Neural cell (in vitro differentiated cells): ENCODE measurements around the gene AHRR. TPM values are rescaled to one million over a fixed set of nuclear protein-coding genes. Genes with fewer than 3 reads are reported as not detected.

ENCODE experiments used
- H2AFZ ChIP-seq: fragments of 200-600, 300-800 bp; sonication (generic), shearing (Covaris generic); 2 replicates; pipeline ENCODE4 v1.6.0; 2014; ENCODE audit warnings: low read depth, mild to moderate bottlenecking, antibody characterized with exemption, low read length, moderate library complexity
- H3F3A ChIP-seq: fragments of 200-600 bp; shearing (Covaris generic); 2 replicates; pipeline ENCODE4 v1.6.1; 2016; ENCODE audit warnings: mild to moderate bottlenecking, moderate library complexity, mixed read lengths, antibody characterized with exemption, low read length; ENCODE audit not compliant: insufficient read depth, poor library complexity, severe bottlenecking
- H3K27ac ChIP-seq: fragments of 200-600, 300-800 bp; sonication (generic), shearing (Covaris generic); 2 replicates; pipeline ENCODE4 v1.5.1; 2014; ENCODE audit warnings: mild to moderate bottlenecking, low read length, moderate library complexity
- H3K27me3 ChIP-seq: fragments of 300-800, 200-600 bp; sonication (generic), shearing (Covaris generic); 2 replicates; pipeline ENCODE4 v1.6.0; 2014; ENCODE audit warnings: mild to moderate bottlenecking, low read depth, low read length, moderate library complexity; ENCODE audit not compliant: insufficient read depth
- H3K36me3 ChIP-seq: fragments of 300-800, 200-600 bp; sonication (generic), shearing (Covaris generic); 2 replicates; pipeline ENCODE4 v1.5.1; 2014; ENCODE audit warnings: mild to moderate bottlenecking, antibody characterized with exemption, low read length, moderate library complexity; ENCODE audit not compliant: insufficient read depth
- H3K4me2 ChIP-seq: fragments of 300-800, 200-600 bp; sonication (generic), shearing (Covaris generic); 2 replicates; pipeline ENCODE4 v1.6.0; 2014; ENCODE audit warnings: mild to moderate bottlenecking, low read length
- H3K4me3 ChIP-seq: fragments of 300-800, 200-600 bp; sonication (generic), shearing (Covaris generic); 2 replicates; pipeline ENCODE4 v1.5.1; 2014; ENCODE audit warnings: mild to moderate bottlenecking, low read length, moderate library complexity
- H3K79me2 ChIP-seq: fragments of 200-600 bp; shearing (Covaris generic); replicated peaks from 2 replicates; pipeline ENCODE4 v1.6.0; 2014; ENCODE audit warnings: mild to moderate bottlenecking, low read length, moderate library complexity; ENCODE audit not compliant: insufficient read depth
- H3K9ac ChIP-seq: fragments of 300-800, 200-600 bp; sonication (generic), shearing (Covaris generic); 2 replicates; pipeline ENCODE4 v1.6.1; 2016; ENCODE audit warnings: mild to moderate bottlenecking, low read length, mixed read lengths
- H3K9me2 ChIP-seq: fragments of 200-600 bp; shearing (Covaris generic); 2 replicates; pipeline ENCODE4 v1.6.1; 2016; ENCODE audit warnings: mild to moderate bottlenecking, low read length, mixed read lengths; ENCODE audit not compliant: insufficient read depth
- H3K9me3 ChIP-seq: fragments of 200-600, 300-800 bp; sonication (generic), shearing (Covaris generic); 2 replicates; pipeline ENCODE4 v1.6.1; 2016; ENCODE audit warnings: mild to moderate bottlenecking, mixed run types, low read length, moderate library complexity, mixed read lengths
- H4K20me1 ChIP-seq: fragments of 200-600 bp; shearing (Covaris generic); 2 replicates; pipeline ENCODE4 v1.6.1; 2016; ENCODE audit warnings: mild to moderate bottlenecking, mixed run types; ENCODE audit not compliant: insufficient read depth
- EP300 ChIP-seq: fragments of 450-650 bp; conservative IDR thresholded peaks from 2 replicates; pipeline ENCODE4 v1.6.1; 2014; ENCODE audit warnings: antibody characterized with exemption, mild to moderate bottlenecking, moderate library complexity; ENCODE audit not compliant: poor library complexity, severe bottlenecking
- EZH2 ChIP-seq: fragments of 200-600, 300-800 bp; shearing (Covaris generic), sonication (generic); IDR thresholded peaks from 2 replicates; pipeline ENCODE4 v1.6.1; 2014; ENCODE audit warnings: antibody characterized with exemption, low read length, borderline replicate concordance, mild to moderate bottlenecking; ENCODE audit not compliant: insufficient read depth, poor library complexity, severe bottlenecking
- MXI1 ChIP-seq: fragments of 450-650 bp; conservative IDR thresholded peaks from 2 replicates; pipeline ENCODE4 v1.6.1; 2014; ENCODE audit warnings: antibody characterized with exemption, mild to moderate bottlenecking; ENCODE audit not compliant: poor library complexity, severe bottlenecking
- POLR2AphosphoS5 ChIP-seq: IDR thresholded peaks from 2 replicates; pipeline ENCODE4 v1.6.1; 2012
- RAD21 ChIP-seq: fragments of 450-650 bp; conservative IDR thresholded peaks from 2 replicates; pipeline ENCODE4 v1.6.1; 2014; ENCODE audit warnings: antibody characterized with exemption, mild to moderate bottlenecking, moderate library complexity
- SMC3 ChIP-seq: fragments of 450-650 bp; conservative IDR thresholded peaks from 2 replicates; pipeline ENCODE4 v1.6.1; 2014; ENCODE audit warnings: antibody characterized with exemption, mild to moderate bottlenecking, moderate library complexity; ENCODE audit not compliant: poor library complexity
- TAF1 ChIP-seq: IDR thresholded peaks from 2 replicates; pipeline ENCODE4 v1.6.1; 2012; ENCODE audit warnings: low read depth
- polyA plus RNA-seq: library from polyadenylated mRNA; depleted of rRNA; stranded (reverse); fragments of >200 nt; gene quantifications from 2 replicates; pipeline ENCODE4 v1.2.3, GENCODE V29; 2014
- TF ChIP-seq, protein P1 (sequence below): IDR thresholded peaks from 2 replicates; pipeline ENCODE4 v1.6.1; 2012; ENCODE audit warnings: borderline replicate concordance
- TF ChIP-seq, protein P2 (sequence below): fragments of 450-650 bp; IDR thresholded peaks from 2 replicates; pipeline ENCODE4 v1.5.1; 2014; ENCODE audit warnings: antibody characterized with exemption, mild to moderate bottlenecking, moderate library complexity; ENCODE audit not compliant: poor library complexity, severe bottlenecking

AHRR gene
- polyA plus RNA-seq, 1 donor from 2014 or later = 0.26 TPM

DNA sequence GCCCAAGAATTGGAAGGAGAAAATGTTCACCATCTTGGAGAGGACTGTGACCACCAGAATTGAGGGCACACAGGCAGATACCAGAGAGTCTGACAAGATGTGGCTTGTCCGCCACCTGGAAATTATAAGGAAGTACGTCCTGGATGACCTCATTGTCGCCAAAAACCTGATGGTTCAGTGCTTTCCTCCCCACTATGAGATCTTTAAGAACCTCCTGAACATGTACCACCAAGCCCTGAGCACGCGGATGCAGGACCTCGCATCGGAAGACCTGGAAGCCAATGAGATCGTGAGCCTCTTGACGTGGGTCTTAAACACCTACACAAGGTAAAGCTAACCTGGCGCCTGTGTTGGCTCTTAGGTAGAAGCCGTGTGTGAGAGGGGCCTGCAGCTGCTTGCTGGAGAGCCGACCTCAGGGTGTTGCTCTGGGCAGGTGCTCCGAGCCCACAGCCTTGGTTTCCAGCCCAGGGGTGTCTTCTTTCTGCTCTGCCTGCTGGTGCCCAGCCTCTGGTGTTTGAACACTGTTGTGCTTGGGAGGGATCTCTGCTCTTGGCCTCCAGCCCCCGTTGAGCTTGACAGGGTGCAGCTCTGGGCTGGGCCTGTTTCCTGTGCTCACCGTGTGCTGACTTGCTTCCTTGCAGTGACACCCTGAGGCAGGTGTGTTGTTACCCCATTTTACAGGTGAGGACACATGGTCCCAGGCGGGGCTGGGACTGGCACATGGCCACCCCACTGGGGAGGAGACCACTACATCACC lies 132.4 kb downstream of the AHRR start:
- Histone ChIP-seq H4K20me1 (no peaks in the 10 kb centered on the region), H3K36me3 (peaks cover 27% of the 10 kb centered on the region), H3K4me3 (no peak overlapping the region), H3K9me3 (peaks cover 8% of the 10 kb centered on the region), H3K9ac (no peak overlapping the region), H3K27me3 (no peaks in the 10 kb centered on the region), H3K9me2 (no peaks in the 10 kb centered on the region), H3F3A (no peaks in the 10 kb centered on the region), H3K4me2 (no peak overlapping the region), H3K79me2 (peaks cover 5% of the 10 kb centered on the region), H2AFZ (no peak overlapping the region), H3K27ac (no peak overlapping the region)
- TF ChIP-seq, protein P1, sequence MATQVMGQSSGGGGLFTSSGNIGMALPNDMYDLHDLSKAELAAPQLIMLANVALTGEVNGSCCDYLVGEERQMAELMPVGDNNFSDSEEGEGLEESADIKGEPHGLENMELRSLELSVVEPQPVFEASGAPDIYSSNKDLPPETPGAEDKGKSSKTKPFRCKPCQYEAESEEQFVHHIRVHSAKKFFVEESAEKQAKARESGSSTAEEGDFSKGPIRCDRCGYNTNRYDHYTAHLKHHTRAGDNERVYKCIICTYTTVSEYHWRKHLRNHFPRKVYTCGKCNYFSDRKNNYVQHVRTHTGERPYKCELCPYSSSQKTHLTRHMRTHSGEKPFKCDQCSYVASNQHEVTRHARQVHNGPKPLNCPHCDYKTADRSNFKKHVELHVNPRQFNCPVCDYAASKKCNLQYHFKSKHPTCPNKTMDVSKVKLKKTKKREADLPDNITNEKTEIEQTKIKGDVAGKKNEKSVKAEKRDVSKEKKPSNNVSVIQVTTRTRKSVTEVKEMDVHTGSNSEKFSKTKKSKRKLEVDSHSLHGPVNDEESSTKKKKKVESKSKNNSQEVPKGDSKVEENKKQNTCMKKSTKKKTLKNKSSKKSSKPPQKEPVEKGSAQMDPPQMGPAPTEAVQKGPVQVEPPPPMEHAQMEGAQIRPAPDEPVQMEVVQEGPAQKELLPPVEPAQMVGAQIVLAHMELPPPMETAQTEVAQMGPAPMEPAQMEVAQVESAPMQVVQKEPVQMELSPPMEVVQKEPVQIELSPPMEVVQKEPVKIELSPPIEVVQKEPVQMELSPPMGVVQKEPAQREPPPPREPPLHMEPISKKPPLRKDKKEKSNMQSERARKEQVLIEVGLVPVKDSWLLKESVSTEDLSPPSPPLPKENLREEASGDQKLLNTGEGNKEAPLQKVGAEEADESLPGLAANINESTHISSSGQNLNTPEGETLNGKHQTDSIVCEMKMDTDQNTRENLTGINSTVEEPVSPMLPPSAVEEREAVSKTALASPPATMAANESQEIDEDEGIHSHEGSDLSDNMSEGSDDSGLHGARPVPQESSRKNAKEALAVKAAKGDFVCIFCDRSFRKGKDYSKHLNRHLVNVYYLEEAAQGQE = no peak
- TF ChIP-seq POLR2AphosphoS5 (no peak), SMC3 (no peak), EP300 (no peak), MXI1 (no peak)
- TF ChIP-seq, protein P2, sequence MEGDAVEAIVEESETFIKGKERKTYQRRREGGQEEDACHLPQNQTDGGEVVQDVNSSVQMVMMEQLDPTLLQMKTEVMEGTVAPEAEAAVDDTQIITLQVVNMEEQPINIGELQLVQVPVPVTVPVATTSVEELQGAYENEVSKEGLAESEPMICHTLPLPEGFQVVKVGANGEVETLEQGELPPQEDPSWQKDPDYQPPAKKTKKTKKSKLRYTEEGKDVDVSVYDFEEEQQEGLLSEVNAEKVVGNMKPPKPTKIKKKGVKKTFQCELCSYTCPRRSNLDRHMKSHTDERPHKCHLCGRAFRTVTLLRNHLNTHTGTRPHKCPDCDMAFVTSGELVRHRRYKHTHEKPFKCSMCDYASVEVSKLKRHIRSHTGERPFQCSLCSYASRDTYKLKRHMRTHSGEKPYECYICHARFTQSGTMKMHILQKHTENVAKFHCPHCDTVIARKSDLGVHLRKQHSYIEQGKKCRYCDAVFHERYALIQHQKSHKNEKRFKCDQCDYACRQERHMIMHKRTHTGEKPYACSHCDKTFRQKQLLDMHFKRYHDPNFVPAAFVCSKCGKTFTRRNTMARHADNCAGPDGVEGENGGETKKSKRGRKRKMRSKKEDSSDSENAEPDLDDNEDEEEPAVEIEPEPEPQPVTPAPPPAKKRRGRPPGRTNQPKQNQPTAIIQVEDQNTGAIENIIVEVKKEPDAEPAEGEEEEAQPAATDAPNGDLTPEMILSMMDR = no peak

DNA sequence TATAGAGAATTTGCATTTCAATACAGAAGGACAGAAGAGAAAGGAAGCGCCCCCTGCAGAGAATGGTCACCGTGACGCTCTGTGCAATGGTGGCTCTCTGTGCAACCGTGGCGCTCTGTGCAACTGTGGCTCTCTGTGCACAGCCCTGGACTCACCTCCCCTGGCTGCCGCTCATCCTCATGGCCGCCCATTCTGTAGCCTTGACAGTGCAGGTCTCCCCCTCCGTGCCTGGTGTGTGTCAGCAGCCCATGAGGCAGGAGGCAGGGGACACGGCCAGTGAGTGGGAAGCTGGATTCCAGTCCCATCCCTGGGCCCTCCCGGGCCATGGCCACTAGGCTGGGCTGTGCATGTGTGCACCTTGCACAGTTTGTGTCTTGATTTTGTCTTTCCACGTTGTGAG lies 133.4 kb downstream of the AHRR start:
- no peaks in the 10 kb centered on the region for H4K20me1 ChIP-seq
- H3K9me2 ChIP-seq = no peaks in the 10 kb centered on the region
- no peak overlapping the region for H3K27ac ChIP-seq
- H3K79me2 ChIP-seq = peaks cover 5% of the 10 kb centered on the region
- no peak overlapping the region for H2AFZ ChIP-seq
- no peaks in the 10 kb centered on the region for H3K27me3 ChIP-seq
- peaks cover 8% of the 10 kb centered on the region for H3K9me3 ChIP-seq
- no peak for TF ChIP-seq TAF1
- TF ChIP-seq SMC3 = no peak
- TF ChIP-seq EP300 = no peak
- no peak for TF ChIP-seq MXI1
- TF ChIP-seq, protein P2 = no peak
- TF ChIP-seq, protein P1 = no peak
- TF ChIP-seq RAD21 = no peak
- no peak for TF ChIP-seq EZH2
- TF ChIP-seq POLR2AphosphoS5 = no peak
- H3F3A ChIP-seq = no peaks in the 10 kb centered on the region
- H3K9ac ChIP-seq = no peak overlapping the region
- H3K36me3 ChIP-seq = peaks cover 24% of the 10 kb centered on the region
- H3K4me2 ChIP-seq = no peak overlapping the region
- no peak overlapping the region for H3K4me3 ChIP-seq
